T1000 (cell line): ENCODE results near the gene LAMA2.
"Not testable (repeated sequence)": the region's sequence is repeated elsewhere in the genome, so short reads cannot be mapped to it uniquely, and the experiment has no call there.

Experiments
- DNase-seq: peaks from one replicate; lab custom pipeline; 2025; ENCODE audit warnings: mixed read lengths; lab: John Stamatoyannopoulos, UW

LAMA2 gene

GRCh38 chr6:129073051-129073450, 190.1 kb downstream of the LAMA2 start:
- no peak for DNase-seq

DNA sequence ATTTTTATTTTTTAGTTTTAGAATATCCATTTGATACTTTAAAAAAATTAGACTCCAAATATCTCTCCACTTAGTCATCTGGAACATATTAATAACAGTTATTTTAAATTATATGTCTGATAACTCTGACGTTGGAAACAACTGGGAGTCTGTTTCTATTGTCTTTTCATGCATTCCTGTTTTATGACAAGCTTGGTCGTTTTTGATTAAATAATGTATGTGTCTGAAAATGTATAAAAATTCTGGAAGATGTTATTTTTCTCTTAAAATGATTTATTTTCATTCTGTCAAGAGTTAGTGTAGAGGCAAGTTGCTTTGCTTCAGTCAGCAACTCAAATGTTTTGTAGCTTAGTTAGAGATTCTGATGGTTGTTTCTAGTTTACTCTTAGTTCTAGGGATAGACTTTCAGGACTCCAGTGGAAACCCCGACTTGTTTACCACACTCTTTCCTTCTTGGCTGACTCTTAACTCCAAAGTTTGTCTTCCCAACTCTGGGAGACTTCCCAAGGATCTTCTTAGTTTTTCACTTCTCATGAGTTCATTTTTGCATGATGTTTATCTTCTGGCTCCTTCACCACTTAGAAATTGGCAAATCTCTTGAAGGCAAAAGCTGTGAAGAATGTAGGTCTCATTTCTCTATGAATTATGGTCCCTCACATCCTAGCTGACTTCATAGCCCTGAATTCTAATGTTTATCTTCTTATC, 190.9 kb downstream of the LAMA2 start:
- no peak for DNase-seq

DNA sequence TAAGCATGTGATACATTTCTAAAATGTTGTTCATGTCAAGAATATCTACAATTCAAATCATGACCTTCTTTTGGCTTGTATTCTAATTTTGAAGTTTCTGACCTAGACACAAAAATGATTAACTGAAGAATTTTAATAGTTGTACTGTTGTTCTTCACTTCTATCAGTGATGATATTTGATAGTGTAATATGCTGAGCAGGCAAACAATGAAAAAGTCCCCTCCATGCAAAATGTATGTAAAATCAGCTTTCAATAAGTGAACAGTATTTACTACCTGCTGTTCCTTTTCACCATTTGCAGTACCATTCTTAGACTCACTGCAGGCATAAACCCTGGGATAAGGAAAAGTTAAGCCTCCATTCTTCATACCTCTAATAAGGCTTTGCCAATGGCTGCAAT, 201.5 kb downstream of the LAMA2 start:
- DNase-seq: no peak

GRCh38 chr6:129088481-129088880, 205.5 kb downstream of the LAMA2 start:
- DNase-seq: not testable (repeated sequence)

GRCh38 chr6:129089357-129089756, 206.4 kb downstream of the LAMA2 start:
- no peak for DNase-seq

DNA sequence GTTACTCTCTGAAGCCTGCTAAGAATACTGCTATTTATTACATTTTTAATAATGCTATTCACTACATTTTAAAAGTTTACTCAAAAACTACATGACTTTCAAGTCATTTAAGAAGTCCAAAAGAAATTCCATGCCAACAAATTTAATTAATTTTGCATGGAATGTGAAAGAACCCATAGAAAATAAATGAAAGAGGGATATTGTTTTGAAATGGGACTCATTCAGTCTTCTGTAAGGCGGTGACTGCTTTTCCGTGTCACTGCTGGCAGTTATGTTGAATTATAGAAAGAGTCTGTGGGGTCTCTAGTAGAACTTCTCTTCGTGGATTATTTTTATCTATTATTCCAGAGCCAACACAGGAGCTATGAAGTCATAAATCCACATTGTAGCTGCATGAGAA, 211.2 kb downstream of the LAMA2 start:
- DNase-seq: no peak

GRCh38 chr6:129096651-129097290, 213.8 kb downstream of the LAMA2 start:
- no peak for DNase-seq

- no peak for DNase-seq
These were observed 215.2 kb downstream of the LAMA2 start for GRCh38 chr6:129098061-129098553.

GRCh38 chr6:129099696-129100095, 216.8 kb downstream of the LAMA2 start:
- DNase-seq: no peak

DNA sequence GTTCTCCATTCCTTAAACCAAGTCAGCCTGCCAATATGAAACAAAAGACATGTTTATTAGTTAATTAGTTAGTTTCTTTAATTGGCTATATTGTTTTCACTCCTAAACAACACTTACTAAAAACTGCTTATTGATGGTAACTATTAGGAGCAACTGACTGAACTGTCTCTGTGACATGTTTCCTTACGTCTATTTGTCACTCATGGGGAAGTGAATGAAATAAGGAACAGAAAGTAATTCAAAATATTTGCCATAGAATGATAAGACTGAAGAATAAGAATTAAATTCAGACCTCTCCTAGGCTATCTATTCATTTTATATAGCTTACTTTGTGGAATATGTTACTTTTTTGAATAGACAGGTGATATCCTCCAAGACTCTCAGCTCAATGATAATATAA, 217.2 kb downstream of the LAMA2 start:
- DNase-seq: no peak

GRCh38 chr6:129102741-129103140, 219.8 kb downstream of the LAMA2 start:
- no peak for DNase-seq

DNA sequence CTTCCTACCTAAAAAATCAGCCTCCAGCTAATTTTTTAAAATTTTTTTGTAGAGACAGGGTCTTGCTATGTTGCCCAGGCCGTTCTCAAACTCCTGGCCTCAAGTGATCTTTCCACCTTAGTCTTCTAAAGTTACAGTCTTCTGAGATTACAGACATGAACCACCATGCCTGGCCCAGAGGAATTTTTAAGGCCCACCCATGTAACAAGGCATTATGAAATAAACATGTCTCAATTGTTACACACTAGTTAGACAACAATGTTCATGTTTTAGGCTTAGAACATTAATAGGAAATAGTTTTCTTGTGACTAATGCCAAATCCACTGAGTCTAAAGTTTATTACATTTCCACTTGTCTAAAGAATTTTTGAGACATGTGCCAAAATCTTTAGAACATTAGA, 221.2 kb downstream of the LAMA2 start:
- DNase-seq: no peak

- DNase-seq: no peak
These were observed 221.6 kb downstream of the LAMA2 start for GRCh38 chr6:129104560-129104959.

GRCh38 chr6:129105035-129105434, 222.1 kb downstream of the LAMA2 start:
- DNase-seq: no peak

DNA sequence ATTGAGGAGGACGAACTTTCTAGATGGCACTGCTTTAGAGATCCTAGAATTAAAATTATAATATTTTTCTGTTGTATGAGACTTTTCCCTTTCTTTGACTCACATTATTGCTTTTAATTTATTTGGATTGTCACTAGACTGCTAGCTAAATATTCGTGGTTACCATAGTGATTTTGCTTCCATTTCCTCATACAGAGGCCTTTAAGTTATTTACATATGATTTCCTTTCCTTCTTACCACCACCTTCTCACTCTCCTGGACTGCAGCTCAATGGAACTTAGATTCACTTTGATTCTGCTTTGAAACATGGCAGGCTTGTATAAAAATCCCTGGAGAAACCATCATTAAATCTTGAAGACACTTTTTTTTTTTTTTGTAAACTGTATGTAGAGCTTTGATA, 222.9 kb downstream of the LAMA2 start:
- DNase-seq: no peak

DNA sequence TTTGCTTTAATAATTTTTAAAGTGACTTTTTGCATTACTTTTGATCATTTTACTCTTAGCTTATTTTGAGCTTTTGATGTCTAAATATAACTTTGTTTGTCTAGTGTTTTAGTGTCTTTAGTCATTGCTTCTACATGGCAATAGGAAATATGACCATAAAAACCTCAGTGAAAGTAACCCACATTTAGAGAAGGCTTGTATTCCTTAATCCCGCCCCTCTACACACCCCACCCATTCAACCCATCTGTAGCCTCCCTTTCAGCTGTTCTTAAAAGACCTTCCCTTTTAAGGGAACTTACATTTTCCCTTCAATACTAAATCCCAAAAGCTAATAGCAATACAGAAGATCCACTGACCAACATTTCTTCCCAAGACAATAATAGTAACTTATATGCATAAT, 225.4 kb downstream of the LAMA2 start:
- no peak for DNase-seq

GRCh38 chr6:129110690-129111343, 227.9 kb downstream of the LAMA2 start:
- DNase-seq: no peak

GRCh38 chr6:129111346-129111745, 228.4 kb downstream of the LAMA2 start:
- DNase-seq: no peak

GRCh38 chr6:129111853-129112252, 228.9 kb downstream of the LAMA2 start:
- no peak for DNase-seq

DNA sequence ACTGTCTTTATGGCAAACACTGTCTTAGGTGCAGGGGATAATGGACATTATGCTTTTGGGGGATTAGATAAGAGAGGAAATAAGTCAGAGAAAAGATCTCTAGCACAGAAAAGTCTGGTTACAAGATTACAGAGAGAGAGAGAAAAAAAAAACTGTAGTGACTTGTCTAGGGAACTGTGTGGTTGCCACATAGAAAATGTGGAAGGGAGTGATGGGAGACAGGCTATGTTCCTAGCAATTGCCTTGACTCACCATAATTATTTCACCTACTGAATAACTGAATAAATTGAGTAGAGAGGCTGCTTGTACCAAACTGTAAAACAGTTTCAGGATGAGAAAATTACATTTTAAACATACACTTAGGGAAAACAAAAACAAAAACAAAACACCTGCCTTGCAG, 229.7 kb downstream of the LAMA2 start:
- no peak for DNase-seq

- DNase-seq: no peak
These were observed 230.7 kb downstream of the LAMA2 start for GRCh38 chr6:129113637-129114036.

- DNase-seq: no peak
These were observed 231.9 kb downstream of the LAMA2 start for GRCh38 chr6:129114636-129115391.
